HEK293 (cell line): ENCODE data around the gene MYO3A.

Experiments
- CTCF ChIA-PET: fragments of 350-600 bp; formaldehyde crosslinking; extraction: SDS; loops from one replicate; lab custom pipeline; 2021; ENCODE audit warnings: antibody characterized with exemption; lab: Yijun Ruan, JAX
- POLR2A ChIA-PET: fragments of 300-600 bp; formaldehyde crosslinking; extraction: SDS; loops from one replicate; lab custom pipeline; 2020; ENCODE audit warnings: antibody characterized with exemption, inconsistent platforms; lab: Yijun Ruan, JAX
- H3K27ac ChIP-seq: fragments of 200-500 bp; sonication (Bioruptor generic); 2 replicates; pipeline ENCODE4 v1.5.1; 2014; ENCODE audit warnings: low read depth, low read length, control low read depth, inconsistent platforms; ENCODE audit errors: extremely low read depth
- H3K36me3 ChIP-seq, 2 experiments: fragments of 200-500 bp in 1 of 2; sonication (Bioruptor generic) in 1 of 2; 1 replicate in 1 of 2; 2 replicates in 1 of 2; pipeline ENCODE4 v1.5.1; 2014 to 2017; ENCODE audit warnings: inconsistent platforms in 2 of 2, low read length in 2 of 2; ENCODE audit not compliant: control insufficient read depth in 2 of 2, insufficient read depth in 1 of 2
- H3K4me1 ChIP-seq: fragments of 200-500 bp; sonication (Bioruptor generic); 2 replicates; pipeline ENCODE4 v1.5.1; 2014; ENCODE audit warnings: mild to moderate bottlenecking, low read length, inconsistent platforms; ENCODE audit not compliant: control insufficient read depth, insufficient read depth
- H3K4me3 ChIP-seq: 2 replicates; pipeline ENCODE4 v1.5.1; 2011; ENCODE audit warnings: low read depth, mild to moderate bottlenecking, control low read depth, low read length, moderate library complexity
- H3K9me3 ChIP-seq: fragments of 200-500 bp; sonication (Bioruptor generic); 2 replicates; pipeline ENCODE4 v1.5.1; 2014; ENCODE audit warnings: low read depth, low read length, inconsistent platforms; ENCODE audit not compliant: control insufficient read depth, insufficient read depth
- KLF16 ChIP-seq: fragments of 450-650 bp; formaldehyde crosslinking; IDR thresholded peaks from 2 replicates; pipeline ENCODE4 v1.5.1; 2017; ENCODE audit warnings: missing biosample characterization, missing genetic modification characterization
- TRIM28 ChIP-seq: IDR thresholded peaks from 2 replicates; pipeline ENCODE4 v1.6.1; 2011; ENCODE audit warnings: low read length, control low read depth, borderline replicate concordance
- ZFP3 ChIP-seq: fragments of 450-650 bp; formaldehyde crosslinking; IDR thresholded peaks from 2 replicates; pipeline ENCODE4 v1.5.1; 2016; ENCODE audit warnings: low read depth, missing biosample characterization, missing genetic modification characterization
- ZNF157 ChIP-seq: fragments of 450-650 bp; formaldehyde crosslinking; IDR thresholded peaks from 2 replicates; pipeline ENCODE4 v1.5.1; 2016; ENCODE audit warnings: missing biosample characterization, missing genetic modification characterization
- ZNF174 ChIP-seq: fragments of 450-650 bp; formaldehyde crosslinking; IDR thresholded peaks from 2 replicates; pipeline ENCODE4 v1.5.0; 2017; ENCODE audit warnings: missing biosample characterization, mild to moderate bottlenecking, missing genetic modification characterization
- ZNF175 ChIP-seq: fragments of 450-650 bp; formaldehyde crosslinking; IDR thresholded peaks from 2 replicates; pipeline ENCODE4 v1.5.1; 2016; ENCODE audit warnings: missing biosample characterization, missing genetic modification characterization
- ZNF2 ChIP-seq: fragments of 450-650 bp; formaldehyde crosslinking; IDR thresholded peaks from 2 replicates; pipeline ENCODE4 v1.5.1; 2016; ENCODE audit warnings: missing biosample characterization, missing genetic modification characterization
- ZNF341 ChIP-seq: fragments of 450-650 bp; formaldehyde crosslinking; IDR thresholded peaks from 2 replicates; pipeline ENCODE4; 2016; ENCODE audit warnings: low read depth, missing biosample characterization, missing genetic modification characterization
- ZNF514 ChIP-seq: fragments of 450-650 bp; formaldehyde crosslinking; IDR thresholded peaks from 2 replicates; pipeline ENCODE4 v1.5.1; 2016; ENCODE audit warnings: missing biosample characterization, missing genetic modification characterization
- ZNF530 ChIP-seq: fragments of 450-650 bp; formaldehyde crosslinking; IDR thresholded peaks from 2 replicates; pipeline ENCODE4 v1.5.1; 2016; ENCODE audit warnings: low read depth, missing biosample characterization, missing genetic modification characterization
- ZNF555 ChIP-seq: fragments of 450-650 bp; formaldehyde crosslinking; conservative IDR thresholded peaks from 2 replicates; pipeline ENCODE4 v1.5.1; 2017; ENCODE audit warnings: missing biosample characterization, mild to moderate bottlenecking, missing genetic modification characterization, inconsistent platforms
- ZNF558 ChIP-seq: fragments of 450-650 bp; formaldehyde crosslinking; IDR thresholded peaks from 2 replicates; pipeline ENCODE4 v1.5.1; 2016; ENCODE audit warnings: missing biosample characterization, missing genetic modification characterization
- ZNF654 ChIP-seq: fragments of 450-650 bp; formaldehyde crosslinking; IDR thresholded peaks from 2 replicates; pipeline ENCODE4 v1.5.1; 2016; ENCODE audit warnings: low read depth, missing biosample characterization, missing genetic modification characterization
- ZNF747 ChIP-seq: fragments of 450-650 bp; formaldehyde crosslinking; IDR thresholded peaks from 2 replicates; pipeline ENCODE4 v1.5.1; 2016; ENCODE audit warnings: missing biosample characterization, missing genetic modification characterization
- ZNF777 ChIP-seq: fragments of 450-650 bp; formaldehyde crosslinking; IDR thresholded peaks from 2 replicates; pipeline ENCODE4 v1.5.1; 2017; ENCODE audit warnings: missing biosample characterization, missing genetic modification characterization, borderline replicate concordance
- ZNF837 ChIP-seq: fragments of 450-650 bp; formaldehyde crosslinking; IDR thresholded peaks from 2 replicates; pipeline ENCODE4 v1.5.1; 2016; ENCODE audit warnings: missing biosample characterization, missing genetic modification characterization
- TF ChIP-seq, protein P1 (sequence below): fragments of 450-650 bp; formaldehyde crosslinking; IDR thresholded peaks from 2 replicates; pipeline ENCODE4 v1.5.1; 2017; ENCODE audit warnings: missing biosample characterization, missing genetic modification characterization
- TF ChIP-seq, protein P2 (sequence below): fragments of 450-650 bp; formaldehyde crosslinking; IDR thresholded peaks from 2 replicates; pipeline ENCODE4 v1.5.1; 2016; ENCODE audit warnings: missing biosample characterization, missing genetic modification characterization
- TF ChIP-seq, protein P3 (sequence below): fragments of 450-650 bp; formaldehyde crosslinking; IDR thresholded peaks from 2 replicates; pipeline ENCODE4 v1.5.1; 2017; ENCODE audit warnings: missing biosample characterization, missing genetic modification characterization
- TF ChIP-seq, protein P4 (sequence below): sonication (generic); formaldehyde crosslinking; IDR thresholded peaks from 2 replicates; pipeline ENCODE4 v1.8.1; 2022; ENCODE audit warnings: mild to moderate bottlenecking, moderate library complexity, missing genetic modification reagents
- TF ChIP-seq, protein P5 (sequence below): fragments of 450-650 bp; formaldehyde crosslinking; IDR thresholded peaks from 2 replicates; pipeline ENCODE4 v1.5.1; 2017; ENCODE audit warnings: missing biosample characterization, missing genetic modification characterization

MYO3A gene

DNA sequence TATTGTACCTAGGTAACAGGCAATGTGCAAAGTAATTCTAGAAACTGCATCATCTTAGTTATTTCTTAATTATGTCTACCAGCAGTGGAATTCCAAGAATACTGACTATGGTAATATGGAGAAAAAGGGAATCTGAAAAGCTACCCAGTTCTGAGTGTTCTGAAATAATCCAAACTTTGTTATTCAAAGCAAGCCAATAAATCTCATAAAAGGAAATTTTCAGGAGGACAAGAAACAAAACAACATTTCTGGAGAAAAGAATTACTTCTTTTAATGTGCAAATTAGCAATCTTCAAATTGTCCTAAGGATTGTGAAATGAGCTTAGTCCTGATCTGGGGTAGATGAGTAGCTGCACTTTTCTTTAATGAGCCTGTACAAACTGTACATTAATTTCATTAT, 88.8 kb downstream of the MYO3A start:
- H3K9me3 ChIP-seq, result no peaks in the 10 kb centered on the region
- CTCF ChIA-PET, result interaction anchor here (0.5 kb wide), 1 partner anchor 1481 kb away, joined by 3 read pairs; no protein-coding TSS in a partner anchor
- H3K27ac ChIP-seq, result no peak overlapping the region
- POLR2A ChIA-PET, result no interaction called here
- no peak for TF ChIP-seq ZNF654 (tag by site-specific recombination)
- TF ChIP-seq ZNF514 (tag by site-specific recombination), result no peak
- no peak for TF ChIP-seq ZNF341
- TF ChIP-seq ZNF747 (tag by site-specific recombination), result no peak
- TF ChIP-seq, protein P1, sequence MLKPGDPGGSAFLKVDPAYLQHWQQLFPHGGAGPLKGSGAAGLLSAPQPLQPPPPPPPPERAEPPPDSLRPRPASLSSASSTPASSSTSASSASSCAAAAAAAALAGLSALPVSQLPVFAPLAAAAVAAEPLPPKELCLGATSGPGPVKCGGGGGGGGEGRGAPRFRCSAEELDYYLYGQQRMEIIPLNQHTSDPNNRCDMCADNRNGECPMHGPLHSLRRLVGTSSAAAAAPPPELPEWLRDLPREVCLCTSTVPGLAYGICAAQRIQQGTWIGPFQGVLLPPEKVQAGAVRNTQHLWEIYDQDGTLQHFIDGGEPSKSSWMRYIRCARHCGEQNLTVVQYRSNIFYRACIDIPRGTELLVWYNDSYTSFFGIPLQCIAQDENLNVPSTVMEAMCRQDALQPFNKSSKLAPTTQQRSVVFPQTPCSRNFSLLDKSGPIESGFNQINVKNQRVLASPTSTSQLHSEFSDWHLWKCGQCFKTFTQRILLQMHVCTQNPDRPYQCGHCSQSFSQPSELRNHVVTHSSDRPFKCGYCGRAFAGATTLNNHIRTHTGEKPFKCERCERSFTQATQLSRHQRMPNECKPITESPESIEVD, result no peak
- TF ChIP-seq ZNF555 (tag by site-specific recombination), result no peak
- H3K36me3 ChIP-seq, result no peaks in the 10 kb centered on the region
- H3K4me1 ChIP-seq, result no peaks in the 10 kb centered on the region
- no peak overlapping the region for H3K4me3 ChIP-seq

DNA sequence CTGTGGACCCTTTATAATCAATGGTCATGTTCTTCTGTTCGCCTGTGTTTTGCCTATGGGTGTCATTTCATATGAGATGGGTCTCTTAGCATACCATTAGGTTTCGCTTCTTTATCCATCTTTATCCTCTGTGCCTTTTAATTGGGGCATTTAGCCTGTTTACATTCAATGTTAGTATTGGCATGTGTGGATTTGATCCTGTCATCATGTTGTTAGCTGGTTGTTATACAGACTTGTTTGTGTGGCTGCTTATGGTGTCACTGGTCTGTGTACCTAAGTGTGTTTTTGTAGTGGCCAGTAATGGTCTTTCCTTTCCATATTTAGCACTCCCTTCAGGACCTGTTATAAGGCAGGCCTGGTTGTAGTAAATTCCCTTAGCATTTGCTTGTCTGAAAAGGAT, 90.3 kb downstream of the MYO3A start:
- ChIA-PET POLR2A (no interaction called here), CTCF (interaction anchor here (0.6 kb wide), 1 partner anchor 55 kb away, joined by 3 read pairs; no protein-coding TSS in a partner anchor)
- TF ChIP-seq ZNF558 (peak; percentile 97), ZNF175 (no peak), ZNF157 (tag by site-specific recombination) (no peak), ZNF530 (tag by site-specific recombination) (no peak)
- TF ChIP-seq, protein P2, sequence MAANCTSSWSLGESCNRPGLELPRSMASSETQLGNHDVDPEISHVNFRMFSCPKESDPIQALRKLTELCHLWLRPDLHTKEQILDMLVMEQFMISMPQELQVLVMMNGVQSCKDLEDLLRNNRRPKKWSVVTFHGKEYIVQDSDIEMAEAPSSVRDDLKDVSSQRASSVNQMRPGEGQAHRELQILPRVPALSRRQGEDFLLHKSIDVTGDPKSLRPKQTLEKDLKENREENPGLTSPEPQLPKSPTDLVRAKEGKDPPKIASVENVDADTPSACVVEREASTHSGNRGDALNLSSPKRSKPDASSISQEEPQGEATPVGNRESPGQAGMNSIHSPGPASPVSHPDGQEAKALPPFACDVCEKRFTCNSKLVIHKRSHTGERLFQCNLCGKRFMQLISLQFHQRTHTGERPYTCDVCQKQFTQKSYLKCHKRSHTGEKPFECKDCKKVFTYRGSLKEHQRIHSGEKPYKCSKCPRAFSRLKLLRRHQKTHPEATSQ (tag by site-specific recombination), result no peak
- no peaks in the 10 kb centered on the region for H3K36me3 ChIP-seq
- no peak overlapping the region for H3K27ac ChIP-seq
- no peaks in the 10 kb centered on the region for H3K9me3 ChIP-seq
- H3K4me1 ChIP-seq, result no peaks in the 10 kb centered on the region
- H3K4me3 ChIP-seq, result no peak overlapping the region

DNA sequence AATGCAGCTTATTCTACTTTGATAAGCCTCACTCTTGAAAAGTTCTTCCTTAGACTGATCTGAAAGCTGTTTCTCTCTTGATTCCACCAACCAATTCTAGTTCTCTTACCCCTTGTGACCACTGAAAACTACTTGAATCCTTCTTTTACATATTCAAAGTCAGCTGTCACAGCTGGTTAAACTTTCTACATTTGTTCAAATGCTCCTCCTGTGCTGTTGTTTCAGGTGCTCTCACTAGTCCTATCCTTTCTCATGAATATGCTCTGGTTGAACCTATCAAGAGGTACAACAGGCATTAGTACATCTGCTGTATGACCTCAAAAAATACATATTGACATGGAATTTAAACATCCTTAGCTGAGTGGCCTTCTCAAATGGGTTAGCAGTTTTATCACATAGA, 91.5 kb downstream of the MYO3A start:
- H3K4me3 ChIP-seq, result no peak overlapping the region
- no peak for TF ChIP-seq ZNF777 (tag by site-specific recombination)
- TF ChIP-seq ZNF558, result no peak
- TF ChIP-seq KLF16 (tag by site-specific recombination), result no peak
- no peak for TF ChIP-seq ZNF837 (tag by site-specific recombination)
- TF ChIP-seq TRIM28, result no peak
- no peak for TF ChIP-seq ZNF2 (tag by site-specific recombination)
- TF ChIP-seq, protein P3, sequence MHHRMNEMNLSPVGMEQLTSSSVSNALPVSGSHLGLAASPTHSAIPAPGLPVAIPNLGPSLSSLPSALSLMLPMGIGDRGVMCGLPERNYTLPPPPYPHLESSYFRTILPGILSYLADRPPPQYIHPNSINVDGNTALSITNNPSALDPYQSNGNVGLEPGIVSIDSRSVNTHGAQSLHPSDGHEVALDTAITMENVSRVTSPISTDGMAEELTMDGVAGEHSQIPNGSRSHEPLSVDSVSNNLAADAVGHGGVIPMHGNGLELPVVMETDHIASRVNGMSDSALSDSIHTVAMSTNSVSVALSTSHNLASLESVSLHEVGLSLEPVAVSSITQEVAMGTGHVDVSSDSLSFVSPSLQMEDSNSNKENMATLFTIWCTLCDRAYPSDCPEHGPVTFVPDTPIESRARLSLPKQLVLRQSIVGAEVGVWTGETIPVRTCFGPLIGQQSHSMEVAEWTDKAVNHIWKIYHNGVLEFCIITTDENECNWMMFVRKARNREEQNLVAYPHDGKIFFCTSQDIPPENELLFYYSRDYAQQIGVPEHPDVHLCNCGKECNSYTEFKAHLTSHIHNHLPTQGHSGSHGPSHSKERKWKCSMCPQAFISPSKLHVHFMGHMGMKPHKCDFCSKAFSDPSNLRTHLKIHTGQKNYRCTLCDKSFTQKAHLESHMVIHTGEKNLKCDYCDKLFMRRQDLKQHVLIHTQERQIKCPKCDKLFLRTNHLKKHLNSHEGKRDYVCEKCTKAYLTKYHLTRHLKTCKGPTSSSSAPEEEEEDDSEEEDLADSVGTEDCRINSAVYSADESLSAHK, result no peak
- TF ChIP-seq ZFP3 (tag by site-specific recombination), result no peak
- TF ChIP-seq, protein P4, sequence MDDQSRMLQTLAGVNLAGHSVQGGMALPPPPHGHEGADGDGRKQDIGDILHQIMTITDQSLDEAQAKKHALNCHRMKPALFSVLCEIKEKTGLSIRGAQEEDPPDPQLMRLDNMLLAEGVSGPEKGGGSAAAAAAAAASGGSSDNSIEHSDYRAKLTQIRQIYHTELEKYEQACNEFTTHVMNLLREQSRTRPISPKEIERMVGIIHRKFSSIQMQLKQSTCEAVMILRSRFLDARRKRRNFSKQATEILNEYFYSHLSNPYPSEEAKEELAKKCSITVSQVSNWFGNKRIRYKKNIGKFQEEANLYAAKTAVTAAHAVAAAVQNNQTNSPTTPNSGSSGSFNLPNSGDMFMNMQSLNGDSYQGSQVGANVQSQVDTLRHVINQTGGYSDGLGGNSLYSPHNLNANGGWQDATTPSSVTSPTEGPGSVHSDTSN (CRISPR knock-in tag), result no peak
- TF ChIP-seq, protein P5, sequence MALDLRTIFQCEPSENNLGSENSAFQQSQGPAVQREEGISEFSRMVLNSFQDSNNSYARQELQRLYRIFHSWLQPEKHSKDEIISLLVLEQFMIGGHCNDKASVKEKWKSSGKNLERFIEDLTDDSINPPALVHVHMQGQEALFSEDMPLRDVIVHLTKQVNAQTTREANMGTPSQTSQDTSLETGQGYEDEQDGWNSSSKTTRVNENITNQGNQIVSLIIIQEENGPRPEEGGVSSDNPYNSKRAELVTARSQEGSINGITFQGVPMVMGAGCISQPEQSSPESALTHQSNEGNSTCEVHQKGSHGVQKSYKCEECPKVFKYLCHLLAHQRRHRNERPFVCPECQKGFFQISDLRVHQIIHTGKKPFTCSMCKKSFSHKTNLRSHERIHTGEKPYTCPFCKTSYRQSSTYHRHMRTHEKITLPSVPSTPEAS (tag by site-specific recombination), result no peak
- TF ChIP-seq ZNF174 (tag by site-specific recombination), result no peak
- TF ChIP-seq, all 188 proteins: peak for 0
- POLR2A ChIA-PET, result no interaction called here
- H3K9me3 ChIP-seq, result no peaks in the 10 kb centered on the region
- no peak overlapping the region for H3K27ac ChIP-seq
- H3K36me3 ChIP-seq, result no peaks in the 10 kb centered on the region
- no peaks in the 10 kb centered on the region for H3K4me1 ChIP-seq
- CTCF ChIA-PET, result no interaction called here
